ENCODE results near the gene PSMA3.

PSMA3 gene

GRCh38 chr14:58313699-58314098, 69.1 kb downstream of the PSMA3 start:
- no peaks in the 10 kb centered on the region for H3K27me3 ChIP-seq (ENCODE audit: insufficient read depth, low read length, poor library complexity, severe bottlenecking)
- H2AFZ ChIP-seq (ENCODE audit: low read length), result no peak overlapping the region
- H3K79me2 ChIP-seq (ENCODE audit: insufficient read depth, low read length), result 0 out of 2 replicates have a peak, but pooled peaks cover 8% of the 10 kb centered on the region
- no peak overlapping the region for H3K4me2 ChIP-seq (ENCODE audit: low read depth, low read length, poor library complexity, severe bottlenecking)
- peaks cover 5% of the 10 kb centered on the region for H4K20me1 ChIP-seq (ENCODE audit: insufficient read depth, low read length, poor library complexity, severe bottlenecking)
- no peaks in the 10 kb centered on the region for H3K9me3 ChIP-seq (ENCODE audit: insufficient read depth, low read depth, low read length)
- H3F3A ChIP-seq (ENCODE audit: low read depth), result no peaks in the 10 kb centered on the region
- no peak overlapping the region for H3K9ac ChIP-seq (ENCODE audit: low read depth, low read length, poor library complexity, severe bottlenecking)
- H3K4me1 ChIP-seq (ENCODE audit: insufficient read depth, low read length, poor library complexity, severe bottlenecking), result no peaks in the 10 kb centered on the region
- TF ChIP-seq CTCF (conservative IDR thresholded peaks at IDR 0.05; ENCODE audit: low read length), result no peak
- TF ChIP-seq EZH2phosphoT487 (IDR thresholded peaks at IDR 0.05; ENCODE audit: borderline replicate concordance), result no peak
- H3K36me3 ChIP-seq (ENCODE audit: insufficient read depth, low read length), result peaks cover 26% of the 10 kb centered on the region; the same call in 1 of the 2 replicates
- H3K4me3 ChIP-seq (ENCODE audit: low read length, poor library complexity, severe bottlenecking), result no peak overlapping the region
- H3K9me2 ChIP-seq (replicated peaks; ENCODE audit: low read depth, low read length), result no peaks in the 10 kb centered on the region

- Histone ChIP-seq H3K9ac (ENCODE audit: low read depth, low read length, poor library complexity, severe bottlenecking) (no peak overlapping the region), H3K4me2 (ENCODE audit: low read depth, low read length, poor library complexity, severe bottlenecking) (no peak overlapping the region), H3K9me3 (ENCODE audit: insufficient read depth, low read depth, low read length) (no peaks in the 10 kb centered on the region), H3K4me3 (ENCODE audit: low read length, poor library complexity, severe bottlenecking) (no peak overlapping the region), H3K4me1 (ENCODE audit: insufficient read depth, low read length, poor library complexity, severe bottlenecking) (no peaks in the 10 kb centered on the region), H3K27me3 (ENCODE audit: insufficient read depth, low read length, poor library complexity, severe bottlenecking) (no peaks in the 10 kb centered on the region), H2AFZ (ENCODE audit: low read length) (no peak overlapping the region), H3K36me3 (ENCODE audit: insufficient read depth, low read length) (peaks cover 31% of the 10 kb centered on the region; the same call in 1 of the 2 replicates), H3K79me2 (ENCODE audit: insufficient read depth, low read length) (0 out of 2 replicates have a peak, but pooled peaks cover 3% of the 10 kb centered on the region), H3F3A (ENCODE audit: low read depth) (no peaks in the 10 kb centered on the region), H3K9me2 (replicated peaks; ENCODE audit: low read depth, low read length) (no peaks in the 10 kb centered on the region), H4K20me1 (ENCODE audit: insufficient read depth, low read length, poor library complexity, severe bottlenecking) (peaks cover 3% of the 10 kb centered on the region)
- no peak for TF ChIP-seq CTCF (conservative IDR thresholded peaks at IDR 0.05; ENCODE audit: low read length)
- no peak for TF ChIP-seq EZH2phosphoT487 (IDR thresholded peaks at IDR 0.05; ENCODE audit: borderline replicate concordance)
These were observed 71.0 kb downstream of the PSMA3 start for GRCh38 chr14:58315606-58316005.

All from Loucy (cell line).